ENCODE data around the gene KRT32.

The KRT32 gene

DNA sequence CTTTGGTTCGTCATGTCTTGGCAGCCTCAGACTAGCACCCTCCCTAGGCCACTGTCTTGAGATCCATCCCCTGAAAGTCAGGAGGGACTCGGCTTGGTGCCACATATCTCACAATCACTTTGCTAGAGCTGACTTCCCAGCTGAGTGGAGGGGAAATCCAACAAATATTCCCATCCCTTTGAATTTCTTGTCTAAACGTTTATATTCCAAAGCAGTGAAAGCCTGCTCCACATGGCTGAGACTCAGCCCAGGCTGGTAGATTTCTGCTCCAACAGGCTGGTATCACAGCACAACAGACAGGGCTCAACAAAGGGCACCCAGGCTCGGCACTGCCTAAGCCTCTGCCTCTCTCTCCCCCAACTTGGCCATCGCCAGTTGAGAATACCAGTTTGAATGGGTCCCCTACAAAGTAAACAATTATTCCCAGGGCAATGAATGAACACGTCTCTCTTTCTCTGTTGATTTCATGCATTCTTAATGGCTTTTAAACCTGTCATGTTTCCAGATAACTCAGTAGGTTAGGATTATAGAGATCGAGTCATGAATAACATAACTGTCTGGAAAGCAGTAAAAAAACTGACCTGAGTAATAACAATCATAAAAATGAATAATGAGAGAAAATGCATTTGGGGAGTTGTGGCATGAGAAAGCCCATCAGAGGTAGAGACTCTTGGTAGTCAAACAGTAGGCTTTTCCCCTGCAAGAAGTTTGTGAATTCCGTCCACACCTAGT is 37.2 kb upstream of the KRT32 start:
- DNase-seq (ENCODE audit: low read depth) = no peak
- no peak overlapping the region for H3K4me3 ChIP-seq (ENCODE audit: low read depth, low read length)
- TF ChIP-seq, protein P1, sequence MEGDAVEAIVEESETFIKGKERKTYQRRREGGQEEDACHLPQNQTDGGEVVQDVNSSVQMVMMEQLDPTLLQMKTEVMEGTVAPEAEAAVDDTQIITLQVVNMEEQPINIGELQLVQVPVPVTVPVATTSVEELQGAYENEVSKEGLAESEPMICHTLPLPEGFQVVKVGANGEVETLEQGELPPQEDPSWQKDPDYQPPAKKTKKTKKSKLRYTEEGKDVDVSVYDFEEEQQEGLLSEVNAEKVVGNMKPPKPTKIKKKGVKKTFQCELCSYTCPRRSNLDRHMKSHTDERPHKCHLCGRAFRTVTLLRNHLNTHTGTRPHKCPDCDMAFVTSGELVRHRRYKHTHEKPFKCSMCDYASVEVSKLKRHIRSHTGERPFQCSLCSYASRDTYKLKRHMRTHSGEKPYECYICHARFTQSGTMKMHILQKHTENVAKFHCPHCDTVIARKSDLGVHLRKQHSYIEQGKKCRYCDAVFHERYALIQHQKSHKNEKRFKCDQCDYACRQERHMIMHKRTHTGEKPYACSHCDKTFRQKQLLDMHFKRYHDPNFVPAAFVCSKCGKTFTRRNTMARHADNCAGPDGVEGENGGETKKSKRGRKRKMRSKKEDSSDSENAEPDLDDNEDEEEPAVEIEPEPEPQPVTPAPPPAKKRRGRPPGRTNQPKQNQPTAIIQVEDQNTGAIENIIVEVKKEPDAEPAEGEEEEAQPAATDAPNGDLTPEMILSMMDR (IDR thresholded peaks at IDR 0.05; ENCODE audit: low read depth, low read length, missing control alignments) = no peak

DNA sequence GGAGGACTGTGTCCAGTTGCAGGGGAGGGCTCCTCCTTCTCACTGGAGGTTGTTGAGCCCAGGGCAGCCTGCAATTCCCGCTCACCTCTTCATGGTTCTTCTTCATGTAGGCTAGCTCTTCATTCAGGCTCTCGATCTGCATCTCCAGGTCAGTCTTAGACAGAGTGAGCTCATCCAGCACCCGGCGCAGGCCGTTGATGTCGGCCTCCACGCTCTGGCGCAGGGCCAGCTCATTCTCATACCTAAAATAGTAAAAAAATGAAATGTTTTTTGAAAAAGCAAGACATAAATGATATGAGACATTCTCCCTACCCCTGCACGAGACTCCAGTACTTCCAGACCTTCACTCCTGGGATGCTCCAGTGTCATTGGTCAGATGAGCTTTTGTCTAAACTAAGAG is 36.0 kb upstream of the KRT32 start:
- TF ChIP-seq, protein P1 (IDR thresholded peaks at IDR 0.05; ENCODE audit: low read depth, low read length, missing control alignments) = no peak
- no peak overlapping the region for H3K4me3 ChIP-seq (ENCODE audit: low read depth, low read length)
- no peak for DNase-seq (ENCODE audit: low read depth)

DNA sequence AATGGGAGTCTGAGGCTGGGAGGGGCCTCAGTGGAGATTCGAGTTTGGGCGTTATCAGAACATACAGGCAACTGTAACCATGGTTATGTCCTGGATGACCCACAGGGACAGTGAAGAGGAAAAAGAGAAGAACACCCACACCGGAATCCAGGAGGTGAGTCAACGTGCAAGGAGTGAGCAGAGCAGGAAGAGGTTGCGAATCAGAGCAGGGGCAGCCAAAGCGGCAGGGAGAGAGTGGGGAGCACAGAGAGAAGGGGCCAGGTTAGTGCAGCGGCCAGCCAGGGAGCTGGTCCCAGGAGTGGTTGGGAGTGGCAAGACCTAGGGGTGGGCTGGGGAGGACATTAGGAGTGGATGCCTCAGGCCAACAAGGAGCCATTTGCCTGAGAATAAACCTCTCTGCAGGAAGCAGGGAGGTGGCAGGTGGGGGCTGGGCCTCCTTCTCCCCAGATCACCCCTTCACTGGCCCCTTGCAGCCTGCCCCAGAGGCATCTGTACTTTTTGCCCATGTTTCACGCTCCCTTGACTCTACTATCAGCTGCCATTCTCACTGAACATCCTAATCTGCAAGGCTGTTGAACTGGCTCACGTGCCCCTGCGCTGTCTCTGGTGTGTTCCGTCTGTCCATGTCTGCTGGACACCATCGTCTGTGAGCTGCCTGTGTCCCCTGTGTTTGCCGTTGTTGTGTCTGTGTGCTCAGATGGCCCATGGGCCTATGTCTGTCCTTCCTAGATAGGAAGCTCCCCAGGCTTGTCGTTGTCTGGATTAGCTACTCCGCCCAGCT is 33.1 kb upstream of the KRT32 start:
- H3K4me3 ChIP-seq (ENCODE audit: low read depth, low read length) = no peak overlapping the region
- no peak for DNase-seq (ENCODE audit: low read depth)
- TF ChIP-seq, protein P1 (IDR thresholded peaks at IDR 0.05; ENCODE audit: low read depth, low read length, missing control alignments) = no peak

DNA sequence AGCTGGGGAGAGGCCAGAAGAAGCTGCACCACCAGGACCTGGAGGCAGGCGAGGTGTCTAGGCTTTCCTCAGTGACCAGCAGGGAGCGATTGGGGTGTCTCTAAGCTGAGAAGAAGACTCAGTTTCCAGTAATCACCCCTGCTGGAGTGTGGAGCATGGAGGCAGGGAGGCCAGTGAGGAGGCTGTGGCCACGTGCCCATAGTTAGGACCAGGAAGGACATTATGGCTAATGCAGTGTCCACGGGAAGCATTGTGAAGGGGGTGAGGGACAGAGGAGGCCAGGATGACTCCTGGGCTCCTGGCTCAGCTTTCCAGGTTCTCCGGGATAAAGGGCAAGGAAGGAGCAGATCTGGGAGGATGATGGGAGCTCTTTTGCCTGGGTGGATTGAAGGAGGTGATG is 32.5 kb upstream of the KRT32 start:
- H3K4me3 ChIP-seq (ENCODE audit: low read depth, low read length) = no peak overlapping the region
- TF ChIP-seq, protein P1 (IDR thresholded peaks at IDR 0.05; ENCODE audit: low read depth, low read length, missing control alignments) = no peak
- DNase-seq (ENCODE audit: low read depth) = no peak

DNA sequence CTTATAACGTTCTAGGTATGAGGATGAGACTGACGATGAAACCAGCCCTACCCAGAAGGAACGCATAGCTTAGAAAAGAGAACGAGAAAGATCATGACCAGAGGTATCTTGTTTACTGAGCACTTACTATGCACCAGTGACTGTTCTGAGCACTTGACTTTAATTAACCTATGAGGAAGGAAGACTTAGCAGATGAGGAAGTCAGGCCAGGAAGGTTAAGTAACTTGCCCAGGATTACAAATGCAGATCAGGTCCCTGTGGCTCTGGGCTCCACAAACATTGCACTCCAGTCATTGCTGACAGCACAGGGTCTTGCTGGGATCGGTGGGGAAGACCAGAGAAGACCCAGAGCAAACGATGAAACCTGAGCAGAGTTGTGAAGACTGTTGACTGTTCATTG is 31.1 kb upstream of the KRT32 start:
- TF ChIP-seq, protein P1 (IDR thresholded peaks at IDR 0.05; ENCODE audit: low read depth, low read length, missing control alignments) = no peak
- DNase-seq (ENCODE audit: low read depth) = no peak
- H3K4me3 ChIP-seq (ENCODE audit: low read depth, low read length) = no peak overlapping the region

DNA sequence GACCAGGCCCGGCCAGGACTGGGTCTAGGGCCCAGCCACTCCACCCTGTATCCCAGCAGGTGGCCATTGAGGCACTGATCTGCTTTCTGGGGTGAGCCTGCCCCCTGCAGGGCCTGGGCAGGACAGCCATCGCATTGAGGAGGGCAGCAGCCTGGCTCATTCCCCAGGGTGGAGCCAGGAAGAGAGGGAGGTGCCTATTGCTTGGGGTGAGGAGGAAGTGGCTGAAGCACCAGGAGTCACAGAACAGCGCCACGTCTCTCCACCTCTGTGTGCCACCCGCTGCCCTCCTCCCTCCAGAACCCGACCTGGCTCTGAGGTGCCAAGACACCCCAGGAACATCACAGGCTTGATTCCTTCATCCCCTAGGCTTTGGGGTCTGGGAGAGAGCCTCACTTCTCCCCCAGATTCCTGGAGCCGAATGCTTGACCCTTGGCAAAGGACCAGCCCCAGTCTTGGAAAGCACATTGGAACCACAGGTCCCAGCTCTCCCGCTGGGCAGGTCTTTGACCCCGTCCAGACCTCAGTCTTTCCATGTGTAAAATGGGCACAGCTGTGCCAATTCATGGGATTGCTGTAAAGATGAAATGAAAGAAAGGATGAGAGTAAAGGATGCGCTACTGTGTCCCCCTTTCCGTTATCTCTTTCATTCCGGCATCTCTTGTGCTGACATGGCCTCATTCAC is 29.8 kb upstream of the KRT32 start:
- peak; percentile 13 for DNase-seq (ENCODE audit: low read depth)
- H3K4me3 ChIP-seq (ENCODE audit: low read depth, low read length) = no peak overlapping the region
- TF ChIP-seq, protein P1 (IDR thresholded peaks at IDR 0.05; ENCODE audit: low read depth, low read length, missing control alignments) = peak; percentile 63

Measured in GM12864 (cell line).